Right lung (tissue), 5 donors: ENCODE measurements around the gene NQO2. TPM values are rescaled to one million over a fixed set of nuclear protein-coding genes. Genes with fewer than 3 reads are reported as not detected.
"Not testable (repeated sequence)": the region's sequence is repeated elsewhere in the genome, so short reads cannot be mapped to it uniquely, and the experiment has no call there.

Experiments used
- DNase-seq, 2 donors: peaks; one replicate each; pipeline ENCODE4 v3.0.0-alpha.2; 2013
- polyA plus RNA-seq, 5 donors: library from polyadenylated mRNA; unstranded; fragments of 120-200 nt; gene quantifications; one replicate each; pipeline versions ENCODE4 v1.2.1 to v1.2.3, GENCODE V29; 2013; ENCODE audit warnings: inconsistent platforms in 1 of 5, low replicate concordance in 1 of 5; ENCODE audit not compliant: insufficient read length in 5 of 5, insufficient read depth in 1 of 5

NQO2 gene
- polyA plus RNA-seq, 5 donors: 25.8 to 36.6 (median 29.5) TPM

DNA sequence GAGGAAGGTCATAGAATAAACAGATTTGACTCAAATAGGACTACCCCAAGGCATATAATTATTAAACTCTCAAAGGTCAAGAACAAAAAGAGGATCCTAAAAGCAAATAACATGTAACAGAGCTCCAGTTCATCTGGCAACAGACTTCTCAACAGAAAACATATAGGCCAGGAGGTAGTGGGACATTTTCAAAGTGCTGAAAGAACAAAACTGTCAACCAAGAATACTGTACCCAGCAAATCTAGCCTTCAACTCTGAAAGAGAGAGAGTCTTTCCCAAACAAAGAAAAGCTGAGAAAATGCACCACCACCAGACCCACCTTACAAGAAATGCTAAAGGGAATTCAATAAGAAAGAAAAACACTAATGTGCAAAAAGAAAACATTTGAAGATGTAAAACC lies 11.9 kb downstream of the NQO2 start:
- no peak for DNase-seq

DNA sequence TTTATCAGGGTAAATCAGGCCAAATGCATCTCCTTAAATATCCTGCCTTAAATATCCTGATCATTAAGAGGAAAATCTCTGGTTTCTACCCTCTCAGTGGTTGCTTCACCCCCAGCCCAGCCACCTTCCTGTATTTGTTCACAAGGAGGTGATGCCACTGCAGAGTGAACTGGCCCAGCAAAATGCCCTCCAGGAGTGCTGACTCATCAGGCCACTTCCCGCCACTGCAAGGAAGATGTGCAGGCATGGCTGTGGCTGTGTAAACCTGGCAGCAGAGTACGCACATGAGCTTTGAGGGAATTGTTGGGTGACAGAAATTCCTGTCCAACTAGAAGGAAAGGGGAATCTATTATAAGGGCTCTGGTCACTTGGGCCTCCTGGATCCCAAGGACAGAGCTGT lies 13.8 kb downstream of the NQO2 start:
- DNase-seq: no peak

DNA sequence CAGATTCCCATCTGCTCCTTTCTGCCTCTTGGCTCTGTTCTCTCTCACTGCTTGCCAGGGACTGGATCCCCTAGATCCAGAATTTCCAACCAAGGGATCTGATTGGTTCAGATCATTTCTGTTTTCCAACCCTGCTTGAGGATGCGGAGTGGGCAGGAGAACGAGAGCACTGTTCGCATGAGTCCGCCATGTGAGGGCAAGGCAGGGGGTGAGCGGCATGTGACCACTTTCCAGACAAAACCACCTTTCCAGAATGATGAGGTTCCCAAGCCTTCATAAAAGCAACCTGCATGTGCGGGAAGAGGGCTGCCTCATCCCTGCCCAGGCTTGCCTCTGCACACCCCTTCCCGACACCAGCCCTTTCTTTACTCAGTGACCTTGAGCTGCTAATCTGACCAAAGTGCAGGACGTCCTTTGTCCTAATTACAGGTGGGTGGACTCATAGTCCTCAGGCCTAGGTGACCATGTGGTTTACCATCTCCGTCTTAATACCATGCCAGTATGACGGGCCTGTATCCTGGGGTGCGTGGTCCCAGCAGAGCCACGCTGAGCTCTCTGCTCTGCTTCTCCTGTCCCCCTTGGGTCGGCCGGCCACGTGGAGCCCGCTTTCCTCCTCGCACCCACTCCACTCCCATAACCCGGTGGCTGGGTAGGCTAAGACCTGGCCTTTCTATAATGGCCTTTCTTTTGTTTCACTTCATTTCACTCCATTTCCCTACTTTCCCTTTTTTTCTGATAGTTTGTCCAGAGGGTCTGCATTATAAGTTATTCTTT lies 14.4 kb downstream of the NQO2 start:
- no peak for DNase-seq

DNA sequence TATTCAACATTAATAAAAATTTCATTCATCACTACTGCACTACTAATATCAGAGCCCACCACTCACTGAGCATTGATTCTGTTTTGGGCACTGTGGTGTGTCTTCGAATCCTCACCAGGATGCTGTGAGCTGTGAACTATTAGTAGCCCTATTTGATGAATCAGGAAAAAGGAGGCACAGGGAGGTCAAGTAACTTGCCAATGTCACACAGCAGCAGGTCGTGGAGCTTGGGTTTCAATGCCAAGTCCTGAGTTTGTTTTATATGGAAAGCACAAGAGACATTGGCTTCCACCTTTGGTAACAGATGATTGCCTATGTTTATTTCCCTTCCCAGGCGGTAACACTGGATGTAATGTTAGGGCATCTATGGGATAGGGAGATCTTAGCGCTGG lies 15.0 kb downstream of the NQO2 start:
- no peak for DNase-seq

DNA sequence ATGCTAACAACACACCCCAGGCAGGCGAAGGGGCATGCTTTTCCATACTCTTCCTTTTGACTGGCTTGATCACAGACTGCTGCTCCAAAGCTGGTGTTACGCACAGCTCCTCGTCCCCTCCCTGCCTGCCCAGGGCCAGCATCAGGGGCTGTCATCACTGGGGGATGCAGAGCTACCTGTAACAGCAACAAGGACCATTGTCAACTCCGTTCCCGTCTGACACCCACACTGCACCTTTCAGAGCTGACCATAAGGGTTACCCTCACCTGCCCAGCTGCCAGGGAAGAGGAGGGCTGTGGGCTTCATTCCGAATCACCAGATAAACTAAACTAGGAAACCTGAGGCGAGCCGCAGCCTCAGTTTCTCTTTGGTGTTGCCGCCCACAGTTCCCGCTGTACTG lies 15.4 kb downstream of the NQO2 start:
- DNase-seq: no peak

DNA sequence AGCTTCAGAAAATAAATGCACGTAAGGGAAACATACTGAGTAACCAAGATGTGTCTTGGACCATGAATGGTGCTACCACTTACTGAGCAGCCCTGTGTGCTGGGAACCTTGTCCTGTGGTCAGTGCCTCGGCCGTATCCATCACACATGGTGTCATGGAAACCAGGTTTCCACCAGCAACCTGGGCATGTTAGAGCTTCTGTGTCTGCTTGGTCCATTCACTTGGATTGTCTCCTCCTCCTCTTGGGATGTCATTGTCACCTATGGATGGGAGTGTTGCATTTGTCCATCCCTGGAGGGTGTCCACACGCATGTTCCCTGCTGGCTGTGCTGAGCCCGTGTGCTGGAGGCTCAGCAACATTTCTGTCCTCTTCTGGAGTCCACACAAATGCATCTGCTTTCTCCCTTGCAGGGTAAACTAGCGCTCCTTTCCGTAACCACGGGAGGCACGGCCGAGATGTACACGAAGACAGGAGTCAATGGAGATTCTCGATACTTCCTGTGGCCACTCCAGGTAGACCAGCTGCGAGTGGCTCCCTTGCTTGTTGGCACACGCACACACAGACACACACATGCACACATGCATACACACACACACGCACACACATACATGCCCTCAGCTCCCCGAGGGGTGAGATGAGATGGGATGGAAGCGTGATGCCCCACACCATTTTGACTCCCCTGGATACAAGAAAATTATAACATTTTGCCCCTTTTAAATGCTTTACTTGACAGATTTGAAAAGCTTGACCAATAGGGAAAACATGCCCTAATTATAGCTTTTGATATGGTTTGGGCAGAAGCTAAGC lies 17.0 kb downstream of the NQO2 start:
- no peak for DNase-seq

DNA sequence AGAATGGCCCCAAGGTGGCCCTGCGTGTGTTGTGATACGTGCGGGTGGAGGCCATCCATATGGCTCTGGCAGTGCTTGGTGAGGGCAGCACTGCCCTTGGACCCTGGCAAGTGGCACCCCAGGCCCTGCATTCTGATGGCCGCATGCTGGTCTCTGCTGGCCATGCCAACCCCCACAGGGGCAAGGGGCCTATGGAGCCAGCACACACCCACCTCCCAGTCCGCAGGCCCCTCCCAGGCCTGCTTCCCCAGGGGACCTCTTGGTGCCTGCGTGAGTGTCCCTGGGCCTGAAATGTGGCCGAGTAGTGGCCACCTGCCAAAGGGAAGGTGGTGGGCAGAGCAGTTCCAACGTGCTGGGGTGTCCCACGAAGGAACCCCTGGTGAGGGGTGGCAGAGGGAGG lies 17.6 kb downstream of the NQO2 start:
- no peak for DNase-seq

DNA sequence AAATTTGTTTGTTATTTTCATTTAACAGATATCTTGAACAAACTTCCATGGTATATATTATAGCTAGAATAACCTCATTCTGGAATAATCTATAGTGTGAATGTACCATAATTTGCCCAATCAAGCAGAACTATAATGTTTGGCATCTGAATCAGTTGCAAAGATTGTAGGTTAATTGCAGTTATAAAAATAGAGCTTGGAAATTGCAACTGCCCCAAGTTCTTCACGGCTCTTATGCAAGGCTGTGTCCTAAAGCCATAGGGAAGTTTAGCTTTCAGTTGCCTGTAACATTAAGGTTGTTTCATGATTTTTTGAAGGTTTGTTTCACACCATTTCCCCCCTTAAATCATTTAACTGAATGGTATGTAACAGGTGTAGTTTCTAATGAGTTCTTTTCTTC lies 19.4 kb downstream of the NQO2 start:
- DNase-seq: no peak

DNA sequence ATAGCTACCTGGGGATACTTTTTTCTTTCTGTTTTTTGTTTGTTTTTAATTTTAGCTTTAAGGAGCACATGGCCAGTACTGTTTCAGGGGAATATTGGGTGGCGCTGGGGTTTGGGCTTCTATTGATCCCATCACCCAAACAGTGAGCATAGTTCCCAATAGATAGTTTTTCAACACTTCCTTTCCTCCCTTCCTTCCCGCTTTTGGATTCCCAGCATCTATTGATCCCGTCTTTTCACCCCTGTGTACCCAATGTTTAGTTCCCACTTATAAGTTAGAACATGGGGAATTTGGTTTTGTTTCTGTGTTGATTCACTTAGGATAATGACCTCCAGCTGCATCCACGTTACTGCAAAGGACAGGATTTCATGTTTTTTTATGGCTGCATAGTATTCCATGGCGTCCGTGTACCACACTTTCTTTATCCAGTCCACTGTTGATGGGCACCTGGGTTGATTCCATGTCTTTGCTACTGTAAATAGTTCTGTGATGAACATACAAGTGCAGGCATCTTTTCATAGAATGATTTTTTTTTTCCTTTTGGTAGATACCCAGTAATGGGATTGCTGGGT lies 20.1 kb downstream of the NQO2 start:
- no peak for DNase-seq

DNA sequence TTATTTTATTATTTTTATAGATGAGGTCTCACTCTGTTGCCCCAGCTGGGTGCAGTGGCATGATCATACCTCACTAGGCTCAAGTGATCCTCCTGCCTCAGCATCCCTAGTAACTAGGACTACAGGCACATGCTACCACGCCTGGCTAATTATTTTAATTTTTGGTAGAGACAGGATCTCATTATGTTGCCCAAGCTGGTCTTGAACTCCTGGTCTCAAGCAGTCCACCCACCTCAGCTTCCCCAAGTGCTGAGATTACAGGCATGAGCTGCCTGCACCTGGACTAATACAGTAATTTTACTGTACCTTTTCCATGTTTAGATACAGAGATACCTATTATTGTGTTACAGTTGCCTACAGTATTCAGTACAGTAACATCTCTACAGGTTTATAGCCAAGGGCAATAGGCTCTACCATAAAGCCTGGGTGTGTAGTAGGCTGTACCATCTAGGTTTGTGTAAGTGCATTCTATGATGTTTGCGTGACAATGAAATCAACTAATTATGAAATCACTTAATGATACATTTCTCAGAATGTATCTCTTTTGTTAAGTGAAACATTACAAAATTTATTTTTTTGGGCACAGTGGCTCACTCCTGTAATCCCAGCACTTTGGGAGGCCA lies 21.4 kb downstream of the NQO2 start:
- DNase-seq: not testable (repeated sequence)

DNA sequence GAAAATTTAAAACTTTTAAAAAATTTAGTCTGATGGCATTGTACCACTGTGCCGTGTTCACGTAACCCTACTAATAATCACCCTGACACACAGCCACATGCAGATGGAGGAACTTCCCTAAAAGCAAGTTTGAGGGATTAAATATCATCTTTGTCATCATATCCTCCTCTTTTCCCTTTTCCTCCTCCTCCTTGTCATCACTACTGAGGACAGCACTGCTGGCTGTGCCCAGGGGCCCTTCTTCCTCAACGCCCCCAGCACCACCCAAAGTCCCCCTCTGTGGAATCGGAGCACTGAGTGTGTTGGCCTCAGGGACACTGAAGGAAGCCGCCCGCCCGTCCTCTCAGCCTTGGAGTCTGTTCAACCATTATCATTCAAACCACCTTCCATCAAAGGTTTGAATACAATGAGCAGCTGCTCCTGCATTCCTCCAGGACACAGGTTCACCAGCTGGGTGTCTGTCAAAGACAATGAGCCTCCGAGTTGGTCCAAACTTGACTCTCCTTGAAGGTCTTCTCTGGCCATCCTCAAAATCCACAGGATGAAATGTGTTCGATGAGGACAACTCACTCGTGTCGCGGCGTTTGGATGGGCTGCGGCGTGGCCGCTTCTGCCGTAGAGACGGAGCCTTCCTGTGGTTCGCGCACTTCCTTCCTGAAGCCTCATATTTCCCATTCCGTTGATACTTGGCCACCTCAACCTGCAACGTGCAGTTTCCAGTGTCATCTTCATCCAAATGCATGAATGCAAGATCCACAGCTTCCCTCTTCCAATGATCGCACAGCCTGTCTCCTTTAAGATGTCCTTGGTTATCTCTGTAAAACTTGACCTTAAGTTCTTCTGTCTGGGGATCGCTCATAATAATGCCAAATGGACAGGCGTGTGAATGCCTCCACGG lies 23.3 kb downstream of the NQO2 start:
- DNase-seq: no peak

DNA sequence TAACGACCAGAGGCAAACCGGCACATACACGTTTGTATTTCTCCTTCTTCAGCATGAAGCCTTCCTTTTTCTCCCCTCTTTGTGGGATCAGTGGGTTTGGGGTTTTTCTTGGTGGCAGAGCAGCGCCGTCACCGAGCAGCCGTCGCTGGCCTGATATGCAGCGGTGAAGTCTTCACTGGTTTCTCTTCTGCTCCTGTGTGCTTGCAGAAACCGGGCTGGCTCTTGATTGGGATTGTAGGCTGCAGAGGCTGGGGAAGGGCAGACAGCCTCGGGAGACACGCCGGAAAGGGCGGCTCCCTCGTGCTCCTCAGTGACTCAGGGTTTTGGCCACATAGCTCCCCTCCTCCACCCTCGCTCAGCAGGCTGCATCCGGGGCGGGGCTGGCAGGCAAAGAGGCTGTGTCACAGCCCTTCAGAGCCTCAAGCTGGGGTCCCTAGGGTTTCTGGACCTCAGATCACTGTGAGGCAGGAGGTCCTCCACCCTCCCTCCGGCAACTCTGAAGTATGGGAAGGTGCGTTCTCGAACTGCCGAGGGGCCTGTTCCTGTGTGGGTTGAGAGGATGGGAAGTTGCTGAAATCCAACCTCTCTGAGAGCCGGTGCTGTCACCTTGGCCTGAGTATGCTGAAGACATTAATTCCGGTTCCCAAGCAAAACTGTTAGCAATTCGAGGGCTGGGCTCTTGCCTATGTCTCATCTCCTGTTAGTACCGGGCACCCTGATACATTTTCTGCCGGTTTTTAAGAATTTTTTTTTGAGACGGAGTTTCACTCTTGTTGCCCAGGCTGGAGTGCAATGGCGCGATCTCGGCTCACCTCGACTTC lies 24.2 kb downstream of the NQO2 start:
- peak; percentile 40 to 58 for DNase-seq

DNA sequence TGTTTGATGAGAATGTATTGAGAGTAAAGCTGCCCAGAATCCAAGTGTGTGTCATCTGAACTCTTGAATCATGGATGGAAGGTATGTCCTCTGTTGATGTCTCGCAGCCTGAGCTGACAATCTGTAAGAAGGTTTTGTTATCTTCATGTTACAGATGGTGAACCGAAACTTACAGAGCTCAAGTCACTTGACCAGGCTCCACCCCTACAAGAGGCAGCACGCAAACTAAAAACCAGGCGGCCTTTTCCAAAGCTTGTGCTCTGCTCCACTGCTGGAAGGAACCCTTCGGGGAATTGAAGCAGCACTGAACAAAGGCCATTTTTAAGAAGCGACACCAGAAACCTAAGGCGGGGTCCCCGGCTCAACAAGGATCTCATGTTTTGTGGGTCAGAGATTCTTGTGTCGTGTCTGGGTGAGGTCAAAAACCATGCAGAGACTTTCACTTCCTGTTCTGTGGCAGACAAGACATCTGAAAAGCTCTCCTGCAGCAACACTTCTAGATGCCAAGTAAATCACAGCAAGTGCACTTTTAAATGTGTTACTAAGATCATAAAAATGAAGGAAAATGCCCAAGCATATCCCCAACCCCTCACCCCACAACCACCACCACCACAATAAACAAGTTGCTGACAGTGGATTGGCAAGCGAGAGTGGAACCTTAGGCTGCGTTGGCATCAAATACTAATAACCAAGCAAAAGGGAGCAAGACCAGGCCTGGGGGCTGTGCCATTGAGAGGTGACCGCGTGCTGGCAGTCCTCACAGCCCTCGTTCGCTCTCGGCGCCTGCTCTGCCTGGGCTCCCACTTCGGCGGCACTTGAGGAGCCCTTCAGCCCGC lies 27.3 kb downstream of the NQO2 start:
- DNase-seq: no peak

DNA sequence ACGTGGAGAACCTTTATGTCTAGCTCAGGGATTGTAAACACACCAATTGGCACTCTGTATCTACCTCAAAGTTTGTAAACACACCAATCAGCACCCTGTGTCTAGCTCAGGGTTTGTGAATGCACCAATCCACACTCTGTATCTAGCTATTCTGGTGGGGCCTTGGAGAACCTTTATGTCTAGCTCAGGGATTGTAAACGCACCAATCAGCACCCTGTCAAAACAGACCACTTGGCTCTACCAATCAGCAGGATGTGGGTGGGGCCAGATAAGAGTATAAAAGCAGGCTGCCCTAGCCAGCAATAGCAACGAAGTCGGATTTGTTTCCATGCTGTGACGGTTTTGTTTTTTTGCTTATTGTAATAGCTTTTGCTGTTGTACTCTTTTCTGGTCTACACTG lies 28.5 kb downstream of the NQO2 start:
- not testable (repeated sequence) for DNase-seq

DNA sequence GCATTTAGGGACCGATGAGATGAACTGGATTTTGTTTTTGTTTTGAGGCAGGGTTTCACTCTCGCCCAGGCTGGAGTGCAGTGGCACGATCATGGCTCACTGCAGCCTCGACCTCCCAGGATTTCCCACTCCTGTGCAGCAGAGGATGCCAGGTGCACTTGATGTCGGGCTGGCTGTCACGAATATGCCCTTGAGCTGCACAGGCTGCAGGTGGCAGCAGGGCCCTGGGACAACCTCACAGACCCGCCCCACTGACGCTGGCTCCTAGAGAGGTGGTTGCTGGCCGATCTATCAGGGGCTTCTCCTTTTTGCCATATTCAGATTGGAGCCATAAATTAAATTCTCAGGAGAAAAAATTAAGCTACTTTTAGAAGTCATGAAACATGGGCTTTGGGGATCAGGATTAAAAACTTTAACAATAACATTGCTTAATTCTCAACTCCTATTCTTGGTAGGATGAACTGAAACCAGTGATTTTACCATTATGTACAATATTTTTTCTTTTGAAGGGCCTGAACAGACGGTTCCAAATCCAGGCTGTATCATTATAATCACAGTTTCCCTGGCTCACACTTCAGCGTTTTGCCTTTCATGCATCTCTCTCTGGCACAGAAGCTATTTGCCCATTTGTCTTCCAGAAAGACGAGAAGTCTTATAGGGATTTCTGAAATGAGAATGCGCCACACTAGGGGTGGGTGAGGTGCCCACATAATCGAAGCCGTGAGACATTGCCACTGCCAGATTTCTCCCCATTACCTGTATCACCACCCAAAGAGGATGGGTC lies 32.4 kb downstream of the NQO2 start:
- no peak for DNase-seq

DNA sequence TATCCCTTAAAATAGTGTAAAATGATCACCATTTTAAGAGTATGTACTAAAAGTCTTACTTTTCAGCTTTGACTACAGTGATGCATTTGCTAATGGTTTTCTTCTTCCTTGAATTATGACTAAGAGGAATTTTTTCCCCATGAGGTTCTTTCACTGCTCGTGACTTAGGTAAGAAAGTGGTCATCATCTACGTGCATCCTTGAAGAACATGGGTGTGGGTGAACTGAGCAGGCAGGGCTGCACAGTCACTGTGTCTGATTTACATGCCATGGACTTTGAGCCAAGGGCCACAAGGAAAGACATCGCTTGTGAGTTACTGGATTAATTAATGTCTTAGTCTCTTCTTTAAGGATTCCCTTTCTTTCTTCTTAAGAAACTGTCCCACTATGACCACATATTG lies 33.3 kb downstream of the NQO2 start:
- DNase-seq: no peak

DNA sequence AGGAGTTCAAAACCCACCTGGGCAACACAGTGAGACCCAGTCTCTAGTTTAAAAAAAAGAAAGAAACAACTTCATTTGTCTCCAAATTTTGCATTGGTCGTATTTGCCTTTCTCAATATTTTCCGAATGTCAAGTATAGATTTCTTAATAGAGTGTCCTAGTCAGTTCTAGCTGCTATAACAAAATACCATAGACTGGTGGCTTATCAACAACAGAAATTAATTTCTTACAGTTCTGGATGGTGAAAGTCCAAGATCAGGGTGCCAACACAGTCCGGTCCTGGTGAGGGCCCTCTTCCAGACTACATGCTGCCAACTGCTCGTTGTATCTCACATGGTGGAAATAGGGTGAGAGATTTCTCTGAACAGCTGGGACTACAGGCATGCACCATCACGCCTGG lies 34.0 kb downstream of the NQO2 start:
- no peak for DNase-seq

DNA sequence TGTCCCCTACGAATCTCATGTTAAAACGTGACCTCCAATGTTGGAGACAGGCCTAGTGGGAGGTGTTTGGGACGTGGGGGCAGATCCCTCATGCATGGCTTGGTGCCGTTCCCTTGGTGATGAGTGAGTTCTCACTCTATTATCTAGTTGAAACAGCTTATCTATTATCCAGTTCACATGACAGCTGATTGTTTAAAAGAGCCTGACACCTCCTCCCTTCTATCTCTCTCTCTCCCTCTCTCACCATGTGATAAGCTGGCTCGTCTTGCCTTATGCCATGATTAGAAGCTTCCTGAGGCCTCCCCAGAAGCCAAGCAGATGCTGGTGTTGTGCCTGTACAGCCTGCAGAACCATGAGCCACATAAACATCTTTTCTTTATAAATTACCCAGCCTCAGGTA lies 35.7 kb downstream of the NQO2 start:
- no peak for DNase-seq
